Caco-2 (cell line): ENCODE data around the gene URI1. TPM values are rescaled to one million over a fixed set of nuclear protein-coding genes. Genes with fewer than 3 reads are reported as not detected.

Experiments
- BruUV-seq: library from RNA; stranded (reverse); fragments of 400-500 nt; replicated peaks from 2 replicates; lab custom pipeline; 2021; lab: Mats Ljungman, UMichigan
- CTCF ChIA-PET: fragments of 300-600 bp; sonication (Branson Sonifier 250); formaldehyde crosslinking; loops from one replicate; lab custom pipeline; 2022; ENCODE audit warnings: antibody characterized with exemption; lab: Charles Lee
- POLR2A ChIA-PET: fragments of 300-600 bp; sonication (Branson Sonifier 250); formaldehyde crosslinking; loops from one replicate; lab custom pipeline; 2022; ENCODE audit warnings: antibody characterized with exemption; lab: Charles Lee
- DNase-seq, 2 experiments: peaks; one replicate each; pipeline versions ENCODE4 v3.0.0 to v3.0.0-alpha.2; 2020 to 2022
- H3K27me3 ChIP-seq: replicated peaks from 2 replicates; pipeline ENCODE4 v1.6.0; 2011; ENCODE audit warnings: low read length; ENCODE audit not compliant: control insufficient read depth, insufficient read depth
- H3K36me3 ChIP-seq: 2 replicates; pipeline ENCODE4 v1.5.1; 2011; ENCODE audit warnings: low read length; ENCODE audit not compliant: control insufficient read depth, insufficient read depth
- H3K4me1 ChIP-seq: fragments of 250-450 bp; sonication (Bioruptor Pico); 2 replicates; pipeline ENCODE4 v1.5.1; 2020; ENCODE audit warnings: mild to moderate bottlenecking
- H3K4me3 ChIP-seq: 2 replicates; pipeline ENCODE4 v1.5.1; 2011; ENCODE audit warnings: low read depth, mild to moderate bottlenecking, control low read depth, low read length
- H3K9me3 ChIP-seq: fragments of 250-450 bp; sonication (Bioruptor Pico); 2 replicates; pipeline ENCODE4 v1.5.1; 2020; ENCODE audit warnings: mild to moderate bottlenecking, moderate library complexity
- H3K27ac Mint-ChIP-seq: one replicate; pipeline ENCODE4 v1.8.0; 2022; ENCODE audit warnings: mixed read lengths; ENCODE audit not compliant: unreplicated experiment
- H3K27me3 Mint-ChIP-seq: one replicate; pipeline ENCODE4 v1.8.0; 2022; ENCODE audit warnings: mixed read lengths; ENCODE audit not compliant: insufficient read depth, unreplicated experiment
- H3K36me3 Mint-ChIP-seq: one replicate; pipeline ENCODE4 v1.8.0; 2022; ENCODE audit warnings: mild to moderate bottlenecking, mixed read lengths; ENCODE audit not compliant: insufficient read depth, unreplicated experiment
- H3K4me1 Mint-ChIP-seq: one replicate; pipeline ENCODE4 v1.8.0; 2022; ENCODE audit warnings: low read depth, mixed read lengths; ENCODE audit not compliant: unreplicated experiment
- H3K4me3 Mint-ChIP-seq: one replicate; pipeline ENCODE4 v1.8.0; 2022; ENCODE audit warnings: mild to moderate bottlenecking, moderate library complexity, mixed read lengths; ENCODE audit not compliant: unreplicated experiment
- H3K9me3 Mint-ChIP-seq: one replicate; pipeline ENCODE4 v1.8.0; 2022; ENCODE audit warnings: mixed read lengths; ENCODE audit not compliant: unreplicated experiment
- intact Hi-C: fragments of 100-400 bp; cut with micrococcal nuclease; formaldehyde crosslinking; loops from one replicate; pipeline ENCODE4 v1.10.0; 2022; ENCODE audit not compliant: unreplicated experiment
- total RNA-seq: library from RNA; stranded (reverse); gene quantifications from 2 replicates; pipeline ENCODE4 v1.2.3, GENCODE V29; 2022
- TF ChIP-seq, protein P1 (sequence below), 2 experiments: fragments of 200-600 bp in 1 of 2; IDR thresholded peaks; 1 replicate in 1 of 2; 2 replicates in 1 of 2; pipeline versions ENCODE4 v1.5.1 to v1.8.0; 2011 to 2022; ENCODE audit warnings: antibody characterized with exemption in 1 of 2, control low read depth in 1 of 2, inconsistent platforms in 1 of 2, low read depth in 1 of 2, low read length in 1 of 2, mild to moderate bottlenecking in 1 of 2, moderate library complexity in 1 of 2; ENCODE audit not compliant: insufficient read depth in 1 of 2, severe bottlenecking in 1 of 2, unreplicated experiment in 1 of 2

Gene URI1
- total RNA-seq, 1 experiment from 2014 or later: 59.5 TPM

DNA sequence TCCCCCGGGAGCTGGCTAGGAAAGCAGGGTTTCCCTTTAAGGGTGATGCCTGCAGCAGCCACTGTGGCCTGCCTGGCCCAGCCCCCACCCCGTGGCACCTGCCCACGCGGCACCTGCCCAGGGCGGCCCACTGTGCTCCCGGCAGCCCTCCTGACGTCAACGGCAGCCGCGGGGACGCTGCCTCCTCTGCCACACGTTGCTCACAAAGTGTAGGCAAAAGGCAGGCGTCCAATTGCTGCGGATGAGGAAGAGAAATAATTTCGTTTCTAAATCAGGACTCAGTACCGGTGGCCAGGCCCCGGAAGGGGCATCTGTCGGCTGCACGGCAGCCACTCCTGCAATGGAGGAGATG is 122.3 kb downstream of the URI1 start:
- ChIA-PET CTCF (no interaction called here), POLR2A (no interaction called here)
- no peaks in the 10 kb centered on the region for H3K4me1 Mint-ChIP-seq
- 0 out of 2 replicates have a peak, but pooled peaks cover 1% of the 10 kb centered on the region for H3K27me3 ChIP-seq
- H3K4me3 Mint-ChIP-seq: no peak overlapping the region
- intact Hi-C loops: no loop called here
- peaks cover 12% of the 10 kb centered on the region for H3K9me3 Mint-ChIP-seq
- peaks cover 10% of the 10 kb centered on the region for H3K27me3 Mint-ChIP-seq
- no peak for DNase-seq
- no peaks in the 10 kb centered on the region for H3K36me3 Mint-ChIP-seq
- H3K9me3 ChIP-seq: no peaks in the 10 kb centered on the region
- no peaks in the 10 kb centered on the region for H3K4me1 ChIP-seq
- no peak overlapping the region for H3K27ac Mint-ChIP-seq
- TF ChIP-seq, protein P1, sequence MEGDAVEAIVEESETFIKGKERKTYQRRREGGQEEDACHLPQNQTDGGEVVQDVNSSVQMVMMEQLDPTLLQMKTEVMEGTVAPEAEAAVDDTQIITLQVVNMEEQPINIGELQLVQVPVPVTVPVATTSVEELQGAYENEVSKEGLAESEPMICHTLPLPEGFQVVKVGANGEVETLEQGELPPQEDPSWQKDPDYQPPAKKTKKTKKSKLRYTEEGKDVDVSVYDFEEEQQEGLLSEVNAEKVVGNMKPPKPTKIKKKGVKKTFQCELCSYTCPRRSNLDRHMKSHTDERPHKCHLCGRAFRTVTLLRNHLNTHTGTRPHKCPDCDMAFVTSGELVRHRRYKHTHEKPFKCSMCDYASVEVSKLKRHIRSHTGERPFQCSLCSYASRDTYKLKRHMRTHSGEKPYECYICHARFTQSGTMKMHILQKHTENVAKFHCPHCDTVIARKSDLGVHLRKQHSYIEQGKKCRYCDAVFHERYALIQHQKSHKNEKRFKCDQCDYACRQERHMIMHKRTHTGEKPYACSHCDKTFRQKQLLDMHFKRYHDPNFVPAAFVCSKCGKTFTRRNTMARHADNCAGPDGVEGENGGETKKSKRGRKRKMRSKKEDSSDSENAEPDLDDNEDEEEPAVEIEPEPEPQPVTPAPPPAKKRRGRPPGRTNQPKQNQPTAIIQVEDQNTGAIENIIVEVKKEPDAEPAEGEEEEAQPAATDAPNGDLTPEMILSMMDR (IDR thresholded peaks at IDR 0.05; ENCODE audit: insufficient read depth in 1 of 2, low read depth in 1 of 2, low read length in 1 of 2, severe bottlenecking in 1 of 2, unreplicated experiment in 1 of 2): no peak
- no TSS peak for BruUV-seq
- H3K4me3 ChIP-seq: no peak overlapping the region
- H3K36me3 ChIP-seq: no peaks in the 10 kb centered on the region

DNA sequence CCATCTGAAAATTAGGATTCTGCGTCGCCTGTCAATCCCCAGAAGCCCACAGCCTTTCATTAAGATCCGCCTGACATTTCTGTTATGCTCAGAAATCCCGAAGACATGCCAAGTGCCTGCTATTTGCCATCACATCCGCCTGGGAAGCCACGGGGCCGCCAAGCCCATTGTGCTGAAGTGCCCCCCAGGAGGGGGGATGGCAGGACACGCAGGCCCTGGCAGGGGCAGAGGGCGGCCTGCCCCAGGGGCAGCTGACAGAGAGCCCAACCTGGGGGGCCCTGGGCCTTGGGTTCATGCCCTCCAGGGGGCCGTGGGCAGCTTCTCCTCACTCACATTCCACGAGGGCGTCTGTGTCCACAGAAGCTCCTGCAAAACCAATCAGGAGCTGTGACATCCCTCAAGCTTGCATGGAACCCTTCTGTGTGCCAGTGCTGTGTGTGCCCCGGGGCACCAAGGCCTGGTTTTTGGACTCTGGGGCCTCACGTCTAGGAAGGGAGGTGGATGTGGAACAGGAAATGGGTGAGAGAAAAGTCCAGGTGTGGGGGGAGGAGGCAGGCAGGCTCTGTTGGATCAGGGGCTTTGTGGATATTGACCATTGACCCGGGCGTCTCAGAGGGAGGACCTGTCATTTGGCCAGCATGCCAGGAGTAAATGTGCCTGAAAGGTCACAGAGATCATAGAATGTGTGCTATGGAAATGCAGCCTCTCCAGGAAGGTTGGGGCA is 122.9 kb downstream of the URI1 start:
- no peak for DNase-seq
- H3K4me1 Mint-ChIP-seq: no peaks in the 10 kb centered on the region
- POLR2A ChIA-PET: no interaction called here
- H3K36me3 Mint-ChIP-seq: no peaks in the 10 kb centered on the region
- H3K27me3 Mint-ChIP-seq: peaks cover 10% of the 10 kb centered on the region
- H3K27ac Mint-ChIP-seq: no peak overlapping the region
- TF ChIP-seq, protein P1 (IDR thresholded peaks at IDR 0.05; ENCODE audit: insufficient read depth in 1 of 2, low read depth in 1 of 2, low read length in 1 of 2, severe bottlenecking in 1 of 2, unreplicated experiment in 1 of 2): no peak
- H3K9me3 Mint-ChIP-seq: peaks cover 12% of the 10 kb centered on the region
- 0 out of 2 replicates have a peak, but pooled peaks cover 1% of the 10 kb centered on the region for H3K27me3 ChIP-seq
- H3K9me3 ChIP-seq: no peaks in the 10 kb centered on the region
- CTCF ChIA-PET: no interaction called here
- H3K4me3 ChIP-seq: no peak overlapping the region
- H3K36me3 ChIP-seq: no peaks in the 10 kb centered on the region
- no peak overlapping the region for H3K4me3 Mint-ChIP-seq
- intact Hi-C loops: no loop called here
- no TSS peak for BruUV-seq
- H3K4me1 ChIP-seq: no peaks in the 10 kb centered on the region

DNA sequence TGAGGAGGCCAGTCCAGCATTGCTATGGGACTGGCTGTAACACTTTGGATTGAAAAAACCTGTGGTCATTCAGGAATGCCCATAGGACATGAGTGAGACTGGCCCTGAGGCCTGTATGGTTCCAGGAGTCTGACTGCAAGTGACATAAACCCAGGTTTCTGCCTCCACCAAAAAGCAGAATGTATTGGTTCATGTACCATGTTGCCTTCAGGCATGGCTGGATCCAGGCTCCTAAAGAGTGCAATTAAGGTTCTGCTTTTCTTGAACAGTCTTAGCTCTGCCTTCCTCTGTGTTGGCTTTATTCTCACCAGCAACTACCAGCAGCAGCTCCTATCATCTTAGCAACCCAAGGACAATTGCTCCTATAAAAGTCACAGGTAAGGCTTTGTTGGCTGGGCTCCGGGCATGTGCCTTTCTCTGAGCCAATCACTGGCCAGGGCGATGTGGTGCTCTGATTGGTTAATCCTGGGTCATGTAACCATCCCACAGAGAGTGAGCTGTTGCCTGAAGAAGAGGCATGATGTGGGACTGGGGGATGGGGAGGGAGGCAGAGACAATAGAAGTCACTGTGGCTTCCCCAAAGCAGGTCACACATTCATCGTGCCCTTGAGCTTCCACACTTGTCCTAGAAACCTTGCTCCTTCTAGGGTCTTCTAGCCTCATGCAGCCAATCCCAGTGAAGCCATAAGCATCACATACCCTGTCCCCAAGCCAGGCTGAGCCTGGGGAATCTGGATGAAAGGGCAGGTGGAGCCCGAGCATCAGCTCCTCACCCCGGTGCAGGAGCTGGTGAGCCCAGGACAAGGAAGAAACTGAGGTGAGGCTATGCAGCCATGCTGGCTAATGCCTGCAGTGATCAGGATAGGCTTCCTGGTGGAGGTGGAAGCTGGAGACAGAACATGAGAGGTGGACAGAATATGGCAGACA is 123.9 kb downstream of the URI1 start:
- H3K36me3 ChIP-seq: no peaks in the 10 kb centered on the region

More for the DNA sequence above, 123.9 kb downstream of the URI1 start:
- peaks cover 10% of the 10 kb centered on the region for H3K27me3 Mint-ChIP-seq
- H3K36me3 Mint-ChIP-seq: no peaks in the 10 kb centered on the region
- intact Hi-C loops: no loop called here
- no peak overlapping the region for H3K4me3 Mint-ChIP-seq
- 0 out of 2 replicates have a peak, but pooled peaks cover 1% of the 10 kb centered on the region for H3K27me3 ChIP-seq
- POLR2A ChIA-PET: no interaction called here
- no peak for DNase-seq
- H3K4me1 Mint-ChIP-seq: no peaks in the 10 kb centered on the region
- H3K27ac Mint-ChIP-seq: no peak overlapping the region
- no peaks in the 10 kb centered on the region for H3K9me3 ChIP-seq
- TF ChIP-seq, protein P1 (IDR thresholded peaks at IDR 0.05; ENCODE audit: insufficient read depth in 1 of 2, low read depth in 1 of 2, low read length in 1 of 2, severe bottlenecking in 1 of 2, unreplicated experiment in 1 of 2): no peak
- CTCF ChIA-PET: no interaction called here
- no TSS peak for BruUV-seq
- no peak overlapping the region for H3K4me3 ChIP-seq
- H3K4me1 ChIP-seq: no peaks in the 10 kb centered on the region
- peaks cover 12% of the 10 kb centered on the region for H3K9me3 Mint-ChIP-seq
